GM23338 (cell line): ENCODE data around the gene LPP. TPM values are rescaled to one million over a fixed set of nuclear protein-coding genes. Genes with fewer than 3 reads are reported as not detected.

ENCODE experiments used
- ATAC-seq: fragments of 200-7000 bp; cut with Tn5 transposase; 3 replicates; pipeline ENCODE4 v1.9.1; 2020
- DNase-seq: peaks from one replicate; pipeline ENCODE4 v3.0.0-alpha.2; 2015; ENCODE audit warnings: low spot score
- H2AFZ ChIP-seq: fragments of 200-600 bp; sonication (generic); 2 replicates; pipeline ENCODE4 v1.8.0; 2016; ENCODE audit warnings: antibody characterized with exemption, mild to moderate bottlenecking, moderate library complexity
- H3F3A ChIP-seq: fragments of 200-600 bp; sonication (generic); replicated peaks from 2 replicates; pipeline ENCODE4 v1.8.0; 2017; ENCODE audit warnings: antibody characterized with exemption, mixed run types, low read depth
- H3K27ac ChIP-seq: fragments of 200-600 bp; sonication (generic); 2 replicates; pipeline ENCODE4 v1.6.1; 2016; ENCODE audit warnings: low read depth
- H3K27me3 ChIP-seq: fragments of 200-600 bp; sonication (generic); 2 replicates; pipeline ENCODE4 v1.8.0; 2016; ENCODE audit warnings: mild to moderate bottlenecking, mixed run types, moderate library complexity; ENCODE audit not compliant: insufficient read depth
- H3K36me3 ChIP-seq: fragments of 200-600 bp; sonication (generic); 2 replicates; pipeline ENCODE4 v1.8.0; 2016; ENCODE audit warnings: mild to moderate bottlenecking; ENCODE audit not compliant: insufficient read depth
- H3K4me1 ChIP-seq: fragments of 200-600 bp; sonication (generic); 2 replicates; pipeline ENCODE4 v1.8.0; 2016; ENCODE audit warnings: mild to moderate bottlenecking, moderate library complexity; ENCODE audit not compliant: insufficient read depth
- H3K4me2 ChIP-seq: fragments of 200-600 bp; sonication (generic); 2 replicates; pipeline ENCODE4 v1.7.1; 2017; ENCODE audit warnings: mixed run types
- H3K4me3 ChIP-seq: fragments of 200-600 bp; sonication (generic); 2 replicates; pipeline ENCODE4 v1.6.1; 2016; ENCODE audit warnings: mixed run types
- H3K79me2 ChIP-seq: fragments of 200-600 bp; sonication (generic); replicated peaks from 2 replicates; pipeline ENCODE4 v1.8.0; 2017; ENCODE audit warnings: mild to moderate bottlenecking; ENCODE audit not compliant: insufficient read depth
- H3K9me2 ChIP-seq: fragments of 200-600 bp; sonication (generic); 2 replicates; pipeline ENCODE4 v1.8.0; 2017; ENCODE audit not compliant: insufficient read depth
- H4K20me1 ChIP-seq: fragments of 200-600 bp; sonication (generic); replicated peaks from 2 replicates; pipeline ENCODE4 v1.8.0; 2017; ENCODE audit warnings: mild to moderate bottlenecking; ENCODE audit not compliant: insufficient read depth
- H3K27ac Mint-ChIP-seq: 2 replicates; pipeline ENCODE4 v1.8.0; 2020; ENCODE audit warnings: inconsistent platforms, mild to moderate bottlenecking, moderate library complexity, mixed read lengths
- H3K27me3 Mint-ChIP-seq: 3 replicates; pipeline ENCODE4 v1.8.0; 2022; ENCODE audit warnings: low read depth, mild to moderate bottlenecking, moderate library complexity, mixed read lengths, inconsistent platforms; ENCODE audit not compliant: insufficient read depth, poor library complexity
- H3K36me3 Mint-ChIP-seq: 3 replicates; pipeline ENCODE4 v1.8.0; 2021; ENCODE audit warnings: low read depth, mild to moderate bottlenecking, inconsistent platforms, moderate library complexity, mixed read lengths
- H3K4me1 Mint-ChIP-seq: 3 replicates; pipeline ENCODE4 v1.8.0; 2020; ENCODE audit warnings: mild to moderate bottlenecking, inconsistent platforms, mixed read lengths
- H3K4me3 Mint-ChIP-seq: 3 replicates; pipeline ENCODE4 v1.8.0; 2021; ENCODE audit warnings: moderate library complexity, mild to moderate bottlenecking, inconsistent platforms, mixed read lengths
- H3K9me3 Mint-ChIP-seq: 3 replicates; pipeline ENCODE4 v1.8.0; 2020; ENCODE audit warnings: moderate library complexity, mild to moderate bottlenecking, inconsistent platforms, mixed read lengths
- EZH2phosphoT487 ChIP-seq: fragments of 200-600 bp; sonication (generic); IDR thresholded peaks from one replicate; pipeline ENCODE4 v1.8.1; 2018; ENCODE audit warnings: antibody characterized with exemption; ENCODE audit not compliant: unreplicated experiment
- NANOG ChIP-seq: IDR thresholded peaks from 2 replicates; pipeline ENCODE4 v1.6.1; 2016; ENCODE audit warnings: antibody characterized with exemption, borderline replicate concordance
- STAT1 ChIP-seq: IDR thresholded peaks from one replicate; pipeline ENCODE4 v1.6.1; 2016; ENCODE audit warnings: antibody characterized with exemption; ENCODE audit not compliant: unreplicated experiment
- ZNF114 ChIP-seq: fragments of 250-450 bp; sonication (Bioruptor Pico); IDR thresholded peaks from 2 replicates; pipeline ENCODE4 v1.5.0; 2020; ENCODE audit warnings: mild to moderate bottlenecking, moderate library complexity
- polyA plus RNA-seq: library from polyadenylated mRNA; unstranded; fragments of >200 nt; fragmentation: Nextera tagmentation; extraction: Ambion mirVana; gene quantifications from 2 replicates; pipeline ENCODE4 v1.2.1, GENCODE V29; 2016
- total RNA-seq: library from RNA; depleted of rRNA; stranded (reverse); fragments of >200 nt; shearing (Covaris generic); gene quantifications from 2 replicates; pipeline ENCODE4 v1.2.3, GENCODE V29; 2014
- TF ChIP-seq, protein P1 (sequence below): IDR thresholded peaks from one replicate; pipeline ENCODE4 v1.6.1; 2018; ENCODE audit warnings: antibody characterized with exemption; ENCODE audit not compliant: unreplicated experiment
- TF ChIP-seq, protein P2 (sequence below): IDR thresholded peaks from 2 replicates; pipeline ENCODE4 v1.6.1; 2016; ENCODE audit warnings: antibody characterized with exemption

LPP gene
- total and polyA plus RNA-seq, 2 experiments from 2014 or later, result 23.0 to 35.2 TPM

DNA sequence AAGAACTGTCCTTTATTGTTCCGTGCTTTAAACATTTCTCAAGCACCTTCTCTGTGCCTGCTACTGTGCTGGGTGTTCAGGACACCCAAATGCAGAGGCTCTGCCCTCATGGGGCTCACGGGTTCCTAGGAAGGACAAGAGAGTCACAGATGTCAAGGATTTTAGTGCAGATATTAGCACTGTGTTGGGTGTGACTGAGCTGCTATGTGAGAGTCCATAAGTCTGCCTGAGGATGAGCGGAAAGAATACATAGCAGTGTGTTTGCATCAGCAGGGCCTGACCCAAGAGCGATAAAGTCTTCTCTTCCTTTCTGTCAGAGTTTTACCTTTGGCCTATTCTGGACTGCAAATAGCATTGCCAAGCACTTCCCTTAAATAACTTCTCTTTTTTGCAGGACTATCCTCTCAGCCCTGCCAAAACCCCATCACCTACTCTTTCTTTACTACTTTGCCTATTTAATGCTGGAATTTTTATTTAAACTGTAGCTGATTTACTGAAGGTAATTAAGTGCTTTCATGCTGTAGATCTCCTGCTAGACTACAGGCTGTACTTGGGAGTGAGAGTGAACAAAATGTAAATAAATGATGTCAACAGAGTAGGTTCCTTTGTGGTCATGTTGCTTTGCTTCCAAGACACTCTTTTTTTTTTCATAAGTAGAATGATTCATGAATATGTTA is 558.4 kb downstream of the LPP start:
- no peak overlapping the region for H3K4me3 ChIP-seq
- no peak overlapping the region for H3K27ac ChIP-seq
- no peak overlapping the region for H2AFZ ChIP-seq
- H3K4me3 Mint-ChIP-seq, result no peak overlapping the region
- H3K4me1 ChIP-seq, result no peaks in the 10 kb centered on the region
- no peaks in the 10 kb centered on the region for H3K79me2 ChIP-seq
- no peaks in the 10 kb centered on the region for H3K36me3 ChIP-seq
- no peaks in the 10 kb centered on the region for H3K9me3 Mint-ChIP-seq
- no peaks in the 10 kb centered on the region for H3K9me2 ChIP-seq
- TF ChIP-seq, protein P1, sequence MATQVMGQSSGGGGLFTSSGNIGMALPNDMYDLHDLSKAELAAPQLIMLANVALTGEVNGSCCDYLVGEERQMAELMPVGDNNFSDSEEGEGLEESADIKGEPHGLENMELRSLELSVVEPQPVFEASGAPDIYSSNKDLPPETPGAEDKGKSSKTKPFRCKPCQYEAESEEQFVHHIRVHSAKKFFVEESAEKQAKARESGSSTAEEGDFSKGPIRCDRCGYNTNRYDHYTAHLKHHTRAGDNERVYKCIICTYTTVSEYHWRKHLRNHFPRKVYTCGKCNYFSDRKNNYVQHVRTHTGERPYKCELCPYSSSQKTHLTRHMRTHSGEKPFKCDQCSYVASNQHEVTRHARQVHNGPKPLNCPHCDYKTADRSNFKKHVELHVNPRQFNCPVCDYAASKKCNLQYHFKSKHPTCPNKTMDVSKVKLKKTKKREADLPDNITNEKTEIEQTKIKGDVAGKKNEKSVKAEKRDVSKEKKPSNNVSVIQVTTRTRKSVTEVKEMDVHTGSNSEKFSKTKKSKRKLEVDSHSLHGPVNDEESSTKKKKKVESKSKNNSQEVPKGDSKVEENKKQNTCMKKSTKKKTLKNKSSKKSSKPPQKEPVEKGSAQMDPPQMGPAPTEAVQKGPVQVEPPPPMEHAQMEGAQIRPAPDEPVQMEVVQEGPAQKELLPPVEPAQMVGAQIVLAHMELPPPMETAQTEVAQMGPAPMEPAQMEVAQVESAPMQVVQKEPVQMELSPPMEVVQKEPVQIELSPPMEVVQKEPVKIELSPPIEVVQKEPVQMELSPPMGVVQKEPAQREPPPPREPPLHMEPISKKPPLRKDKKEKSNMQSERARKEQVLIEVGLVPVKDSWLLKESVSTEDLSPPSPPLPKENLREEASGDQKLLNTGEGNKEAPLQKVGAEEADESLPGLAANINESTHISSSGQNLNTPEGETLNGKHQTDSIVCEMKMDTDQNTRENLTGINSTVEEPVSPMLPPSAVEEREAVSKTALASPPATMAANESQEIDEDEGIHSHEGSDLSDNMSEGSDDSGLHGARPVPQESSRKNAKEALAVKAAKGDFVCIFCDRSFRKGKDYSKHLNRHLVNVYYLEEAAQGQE, result no peak
- TF ChIP-seq EZH2phosphoT487, result no peak
- no peaks in the 10 kb centered on the region for H3K27me3 Mint-ChIP-seq
- H3K4me2 ChIP-seq, result no peak overlapping the region
- no peaks in the 10 kb centered on the region for H3K27me3 ChIP-seq
- no peak for DNase-seq
- H3K36me3 Mint-ChIP-seq, result no peaks in the 10 kb centered on the region
- no peaks in the 10 kb centered on the region for H4K20me1 ChIP-seq
- no peak overlapping the region for H3K27ac Mint-ChIP-seq
- H3F3A ChIP-seq, result no peaks in the 10 kb centered on the region
- no peak for ATAC-seq
- H3K4me1 Mint-ChIP-seq, result no peaks in the 10 kb centered on the region

DNA sequence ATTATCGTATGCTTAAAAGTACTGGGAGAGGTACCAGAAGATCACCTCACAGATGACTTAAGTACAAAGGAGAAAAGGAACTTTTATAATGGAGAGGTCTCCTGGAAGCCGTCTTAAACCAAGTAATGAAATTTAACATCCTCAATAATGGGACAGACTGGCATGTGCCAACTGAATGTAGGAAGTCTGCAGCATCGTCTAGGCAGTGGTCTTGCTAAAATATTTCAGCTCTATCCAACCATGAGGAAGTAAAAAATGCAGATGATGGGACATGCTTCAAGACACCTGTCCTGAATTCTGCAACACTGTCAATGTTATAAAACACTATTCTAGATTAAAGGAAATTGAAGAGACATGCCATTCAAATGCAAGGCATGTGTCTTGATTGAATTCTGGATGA is 559.0 kb downstream of the LPP start:
- Histone ChIP-seq H3F3A (no peaks in the 10 kb centered on the region), H3K4me2 (no peak overlapping the region), H3K4me3 (no peak overlapping the region), H3K27me3 (no peaks in the 10 kb centered on the region), H3K27ac (no peak overlapping the region), H2AFZ (no peak overlapping the region), H3K4me1 (no peaks in the 10 kb centered on the region), H3K9me2 (no peaks in the 10 kb centered on the region), H3K79me2 (no peaks in the 10 kb centered on the region), H4K20me1 (no peaks in the 10 kb centered on the region), H3K36me3 (no peaks in the 10 kb centered on the region)
- Mint-ChIP-seq H3K27ac (no peak overlapping the region), H3K4me3 (no peak overlapping the region), H3K27me3 (no peaks in the 10 kb centered on the region), H3K36me3 (no peaks in the 10 kb centered on the region), H3K4me1 (no peaks in the 10 kb centered on the region), H3K9me3 (no peaks in the 10 kb centered on the region)
- no peak for TF ChIP-seq EZH2phosphoT487
- TF ChIP-seq, protein P2, sequence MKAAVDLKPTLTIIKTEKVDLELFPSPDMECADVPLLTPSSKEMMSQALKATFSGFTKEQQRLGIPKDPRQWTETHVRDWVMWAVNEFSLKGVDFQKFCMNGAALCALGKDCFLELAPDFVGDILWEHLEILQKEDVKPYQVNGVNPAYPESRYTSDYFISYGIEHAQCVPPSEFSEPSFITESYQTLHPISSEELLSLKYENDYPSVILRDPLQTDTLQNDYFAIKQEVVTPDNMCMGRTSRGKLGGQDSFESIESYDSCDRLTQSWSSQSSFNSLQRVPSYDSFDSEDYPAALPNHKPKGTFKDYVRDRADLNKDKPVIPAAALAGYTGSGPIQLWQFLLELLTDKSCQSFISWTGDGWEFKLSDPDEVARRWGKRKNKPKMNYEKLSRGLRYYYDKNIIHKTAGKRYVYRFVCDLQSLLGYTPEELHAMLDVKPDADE, result no peak
- TF ChIP-seq ZNF114 (CRISPR knock-in tag), result no peak
- TF ChIP-seq STAT1, result no peak
- TF ChIP-seq NANOG, result no peak
- ATAC-seq, result no peak
- DNase-seq, result no peak
